ENCODE results near the gene PCSK5. TPM values are rescaled to one million over a fixed set of nuclear protein-coding genes. Genes with fewer than 3 reads are reported as not detected.

The PCSK5 gene
- total and polyA plus RNA-seq, 2 donors (not counting 3 experiments of a cell fraction or from before 2014, with no cell fraction given) = 2.6 to 4.8 TPM

DNA sequence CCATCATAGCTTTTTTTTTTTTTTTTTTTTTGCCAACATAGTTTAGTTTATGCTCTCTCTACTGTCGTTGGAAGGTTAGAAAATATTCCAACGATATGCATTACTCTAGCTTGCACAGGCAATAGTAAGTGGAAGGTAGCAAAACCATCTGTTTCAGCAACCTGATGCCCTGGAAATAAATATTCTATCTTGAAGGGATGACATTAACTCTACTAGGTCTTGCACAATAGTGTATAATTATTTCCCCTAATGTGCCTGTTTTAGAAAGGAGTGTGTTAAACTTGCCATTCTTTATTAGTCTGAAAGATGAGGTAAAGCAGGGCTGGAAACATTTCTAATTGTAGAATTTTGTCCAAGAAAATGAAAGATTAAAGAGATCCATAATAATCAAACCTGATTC lies 111.0 kb downstream of the PCSK5 start:
- CTCF ChIA-PET = no interaction called here
- no peak for TF ChIP-seq POLR2A (IDR thresholded peaks at IDR 0.05; ENCODE audit: low read depth, low read length)
- TF ChIP-seq GATA2 (IDR thresholded peaks at IDR 0.05; ENCODE audit: insufficient read depth, insufficient read length, low read depth, low read length) = no peak
- TF ChIP-seq, protein P1, sequence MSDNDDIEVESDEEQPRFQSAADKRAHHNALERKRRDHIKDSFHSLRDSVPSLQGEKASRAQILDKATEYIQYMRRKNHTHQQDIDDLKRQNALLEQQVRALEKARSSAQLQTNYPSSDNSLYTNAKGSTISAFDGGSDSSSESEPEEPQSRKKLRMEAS (IDR thresholded peaks at IDR 0.05; ENCODE audit: insufficient read depth, insufficient read length) = no peak
- no peak for TF ChIP-seq JUN (IDR thresholded peaks at IDR 0.05; ENCODE audit: borderline replicate concordance, insufficient read depth, insufficient read length, low read depth)
- TF ChIP-seq POLR2AphosphoS5 (IDR thresholded peaks at IDR 0.05; ENCODE audit: insufficient read depth, low read depth, low read length) = no peak
- TF ChIP-seq EZH2 (IDR thresholded peaks at IDR 0.05; ENCODE audit: borderline replicate concordance, low read depth, low read length, severe bottlenecking) = no peak
- TF ChIP-seq MYC (IDR thresholded peaks at IDR 0.05; ENCODE audit: low read depth, low read length) = no peak
- TF ChIP-seq FOS (IDR thresholded peaks at IDR 0.05; ENCODE audit: borderline replicate concordance, insufficient read depth, low read length) = no peak
- TF ChIP-seq, protein P2, sequence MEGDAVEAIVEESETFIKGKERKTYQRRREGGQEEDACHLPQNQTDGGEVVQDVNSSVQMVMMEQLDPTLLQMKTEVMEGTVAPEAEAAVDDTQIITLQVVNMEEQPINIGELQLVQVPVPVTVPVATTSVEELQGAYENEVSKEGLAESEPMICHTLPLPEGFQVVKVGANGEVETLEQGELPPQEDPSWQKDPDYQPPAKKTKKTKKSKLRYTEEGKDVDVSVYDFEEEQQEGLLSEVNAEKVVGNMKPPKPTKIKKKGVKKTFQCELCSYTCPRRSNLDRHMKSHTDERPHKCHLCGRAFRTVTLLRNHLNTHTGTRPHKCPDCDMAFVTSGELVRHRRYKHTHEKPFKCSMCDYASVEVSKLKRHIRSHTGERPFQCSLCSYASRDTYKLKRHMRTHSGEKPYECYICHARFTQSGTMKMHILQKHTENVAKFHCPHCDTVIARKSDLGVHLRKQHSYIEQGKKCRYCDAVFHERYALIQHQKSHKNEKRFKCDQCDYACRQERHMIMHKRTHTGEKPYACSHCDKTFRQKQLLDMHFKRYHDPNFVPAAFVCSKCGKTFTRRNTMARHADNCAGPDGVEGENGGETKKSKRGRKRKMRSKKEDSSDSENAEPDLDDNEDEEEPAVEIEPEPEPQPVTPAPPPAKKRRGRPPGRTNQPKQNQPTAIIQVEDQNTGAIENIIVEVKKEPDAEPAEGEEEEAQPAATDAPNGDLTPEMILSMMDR (IDR thresholded peaks at IDR 0.05; ENCODE audit: extremely low read depth in 1 of 2, insufficient read depth in 1 of 2, low read depth in 1 of 2, low read length in 2 of 2) = no peak
- H3K9me1 ChIP-seq (replicated peaks; ENCODE audit: control insufficient read depth, extremely low read depth, insufficient read depth, low read length) = no peaks in the 10 kb centered on the region
- DNase-seq (ENCODE audit: low read depth, low spot score) = no peak
- BruUV-seq (replicated peaks) = no TSS peak
- no peaks in the 10 kb centered on the region for H3K9me3 ChIP-seq (replicated peaks; ENCODE audit: control insufficient read depth, insufficient read depth, low read length)
- H3K27me3 ChIP-seq (ENCODE audit: control insufficient read depth in 2 of 2, insufficient read depth in 2 of 2, low read length in 2 of 2) = no peaks in the 10 kb centered on the region
- H2AFZ ChIP-seq (ENCODE audit: low read depth, low read length) = no peak overlapping the region
- no peaks in the 10 kb centered on the region for H3K79me2 ChIP-seq (ENCODE audit: control insufficient read depth, insufficient read depth, low read length)
- no peaks in the 10 kb centered on the region for H3K4me1 ChIP-seq (ENCODE audit: control insufficient read depth, extremely low read depth, insufficient read depth, low read length)
- no peak overlapping the region for H3K27ac ChIP-seq (ENCODE audit: insufficient read depth, low read depth, low read length)
- no peak overlapping the region for H3K9ac ChIP-seq (replicated peaks; ENCODE audit: extremely low read depth, insufficient read depth, low read length)
- no peaks in the 10 kb centered on the region for H3K36me3 ChIP-seq (ENCODE audit: control insufficient read depth in 2 of 2, extremely low read depth in 1 of 2, insufficient read depth in 2 of 2, low read length in 2 of 2)
- intact Hi-C loops (cut with micrococcal nuclease) = no loop called here
- no peaks in the 10 kb centered on the region for H4K20me1 ChIP-seq (replicated peaks; ENCODE audit: control insufficient read depth, extremely low read depth, insufficient read depth, low read length)
- H3K4me3 ChIP-seq (replicated peaks in 1 of 3; ENCODE audit: insufficient read depth in 1 of 3, low read depth in 1 of 3, low read length in 3 of 3) = no peak overlapping the region
- H3K4me2 ChIP-seq (ENCODE audit: insufficient read depth, low read length) = no peak overlapping the region
- POLR2A ChIA-PET = no interaction called here
- dilution Hi-C loops (cut with MboI; ENCODE audit: extremely low pct_ligation_motif_present, low sequenced_read_pairs) = no loop called here
- no peak for FAIRE-seq
